T-helper 2 cell treated with Interferon-gamma antibody and Interleukin-4, amounts not matched to agents 5 μg/mL and 100 μg/mL, for 36 hours (primary cell): ENCODE data around the gene COL20A1.
"Not testable (repeated sequence)": the region's sequence is repeated elsewhere in the genome, so short reads cannot be mapped to it uniquely, and the experiment has no call there.

ENCODE experiments used
- DNase-seq: peaks from one replicate; pipeline ENCODE4 v3.0.0; 2021; ENCODE audit warnings: low spot score
- H3K27ac Mint-ChIP-seq: one replicate; pipeline ENCODE4 v1.8.0; 2021; ENCODE audit warnings: mild to moderate bottlenecking, mixed read lengths
- H3K27me3 Mint-ChIP-seq: one replicate; pipeline ENCODE4 v1.8.0; 2021; ENCODE audit warnings: low read depth, mixed read lengths
- H3K36me3 Mint-ChIP-seq: one replicate; pipeline ENCODE4 v1.8.0; 2021; ENCODE audit warnings: low read depth, mixed read lengths
- H3K4me1 Mint-ChIP-seq: one replicate; pipeline ENCODE4 v1.8.0; 2021; ENCODE audit warnings: low read depth, mixed read lengths
- H3K4me3 Mint-ChIP-seq: one replicate; pipeline ENCODE4 v1.8.0; 2022; ENCODE audit warnings: mild to moderate bottlenecking, moderate library complexity, mixed read lengths
- H3K9me3 Mint-ChIP-seq: one replicate; pipeline ENCODE4 v1.8.0; 2021; ENCODE audit warnings: mixed read lengths

COL20A1 gene

DNA sequence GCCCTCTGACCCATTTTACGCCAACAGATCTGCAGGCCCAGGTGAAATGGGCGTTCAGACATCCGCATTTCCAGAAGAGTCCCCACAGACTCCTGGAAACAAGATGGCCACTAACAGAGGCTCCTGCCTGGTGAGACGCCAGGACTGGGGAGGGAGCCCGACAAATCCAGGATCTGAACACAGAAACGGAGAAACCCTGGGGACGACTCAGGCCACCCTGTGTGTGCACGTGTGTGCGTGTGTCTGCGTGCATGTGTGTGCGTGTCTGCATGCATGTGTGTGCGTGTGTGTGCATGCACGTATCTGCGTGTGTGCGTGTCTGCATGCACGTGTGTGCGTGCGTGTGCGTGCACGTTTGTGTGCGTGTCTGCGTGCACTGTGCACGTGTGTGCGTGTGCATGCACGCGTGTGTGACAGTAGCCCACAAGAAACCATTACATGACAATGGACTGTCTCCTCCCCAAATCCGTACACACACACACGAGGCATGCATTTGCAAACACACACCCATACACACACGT is 43.3 kb downstream of the COL20A1 start:
- DNase-seq: no peak
- peaks cover 27% of the 10 kb centered on the region for H3K9me3 Mint-ChIP-seq
- H3K27me3 Mint-ChIP-seq: peaks cover 3% of the 10 kb centered on the region
- no peak overlapping the region for H3K4me3 Mint-ChIP-seq
- H3K27ac Mint-ChIP-seq: no peak overlapping the region
- no peaks in the 10 kb centered on the region for H3K36me3 Mint-ChIP-seq
- no peaks in the 10 kb centered on the region for H3K4me1 Mint-ChIP-seq

DNA sequence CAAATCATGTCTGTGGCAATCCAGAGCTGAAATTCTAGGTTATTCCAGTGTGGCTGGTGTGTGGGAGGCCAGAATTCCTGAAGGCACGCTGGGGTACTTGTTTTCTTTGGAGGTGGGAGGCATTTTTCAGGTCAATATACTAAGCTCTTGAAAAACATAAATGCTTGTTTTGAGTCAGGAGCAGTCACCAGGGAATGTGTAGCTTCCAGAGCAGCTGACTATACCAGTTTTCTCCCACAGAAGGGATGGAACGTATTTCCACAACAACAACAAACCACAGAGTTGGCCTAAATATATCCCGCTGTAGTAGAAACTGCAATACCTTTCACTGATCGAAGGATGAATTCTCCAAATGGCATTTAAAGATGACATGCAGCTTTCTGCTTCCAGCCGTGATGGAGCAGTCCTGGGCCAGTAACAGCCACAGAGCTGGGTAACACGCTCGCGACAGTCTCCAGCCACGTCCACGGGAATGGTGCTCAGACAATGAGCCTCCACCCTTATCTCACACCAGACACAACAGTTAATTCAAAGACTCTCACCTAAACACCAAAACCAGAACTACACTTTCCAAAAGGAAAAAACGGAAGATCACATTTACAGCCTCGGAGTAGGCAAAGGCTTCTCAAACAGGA is 44.9 kb downstream of the COL20A1 start:
- Mint-ChIP-seq H3K4me1 (no peaks in the 10 kb centered on the region), H3K9me3 (peaks cover 18% of the 10 kb centered on the region), H3K36me3 (no peaks in the 10 kb centered on the region), H3K27me3 (peaks cover 3% of the 10 kb centered on the region), H3K27ac (no peak overlapping the region), H3K4me3 (no peak overlapping the region)
- DNase-seq: no peak

- H3K27me3 Mint-ChIP-seq, H3K4me3 Mint-ChIP-seq, H3K36me3 Mint-ChIP-seq, H3K27ac Mint-ChIP-seq, H3K4me1 Mint-ChIP-seq, DNase-seq: not testable (repeated sequence)
- H3K9me3 Mint-ChIP-seq: peaks cover 18% of the 10 kb centered on the region
These were observed 46.4 kb downstream of the COL20A1 start for GRCh38 chr20:63339154-63340094.

DNA sequence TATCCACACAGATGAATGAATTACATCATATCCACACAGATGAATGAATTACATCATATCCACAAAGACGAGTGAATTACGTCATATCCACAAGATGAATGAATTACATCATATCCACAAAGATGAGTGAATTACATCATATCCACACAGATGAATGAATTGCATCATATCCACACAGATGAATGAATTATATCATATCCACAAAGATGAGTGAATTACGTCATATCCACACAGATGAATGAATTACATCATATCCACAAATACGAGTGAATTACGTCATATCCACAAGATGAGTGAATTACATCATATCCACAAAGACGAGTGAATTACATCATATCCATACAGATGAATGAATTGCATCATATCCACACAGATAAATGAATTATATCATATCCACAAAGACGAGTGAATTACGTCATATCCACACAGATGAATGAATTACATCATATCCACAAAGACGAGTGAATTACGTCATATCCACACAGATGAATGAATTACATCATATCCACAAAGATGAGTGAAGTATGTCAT is 47.2 kb downstream of the COL20A1 start:
- H3K27me3 Mint-ChIP-seq, H3K36me3 Mint-ChIP-seq, H3K27ac Mint-ChIP-seq: not testable (repeated sequence)

GRCh38 chr20:63342561-63343459 is 49.8 kb downstream of the COL20A1 start:
- Mint-ChIP-seq H3K27me3 (no peaks in the 10 kb centered on the region), H3K9me3 (peaks cover 18% of the 10 kb centered on the region), H3K27ac (no peak overlapping the region), H3K4me3 (no peak overlapping the region), H3K36me3 (no peaks in the 10 kb centered on the region), H3K4me1 (no peaks in the 10 kb centered on the region)
- no peak for DNase-seq

More for the DNA sequence above, 47.2 kb downstream of the COL20A1 start:
- H3K9me3 Mint-ChIP-seq: peaks cover 18% of the 10 kb centered on the region
- not testable (repeated sequence) for H3K4me1 Mint-ChIP-seq, DNase-seq, H3K4me3 Mint-ChIP-seq

DNA sequence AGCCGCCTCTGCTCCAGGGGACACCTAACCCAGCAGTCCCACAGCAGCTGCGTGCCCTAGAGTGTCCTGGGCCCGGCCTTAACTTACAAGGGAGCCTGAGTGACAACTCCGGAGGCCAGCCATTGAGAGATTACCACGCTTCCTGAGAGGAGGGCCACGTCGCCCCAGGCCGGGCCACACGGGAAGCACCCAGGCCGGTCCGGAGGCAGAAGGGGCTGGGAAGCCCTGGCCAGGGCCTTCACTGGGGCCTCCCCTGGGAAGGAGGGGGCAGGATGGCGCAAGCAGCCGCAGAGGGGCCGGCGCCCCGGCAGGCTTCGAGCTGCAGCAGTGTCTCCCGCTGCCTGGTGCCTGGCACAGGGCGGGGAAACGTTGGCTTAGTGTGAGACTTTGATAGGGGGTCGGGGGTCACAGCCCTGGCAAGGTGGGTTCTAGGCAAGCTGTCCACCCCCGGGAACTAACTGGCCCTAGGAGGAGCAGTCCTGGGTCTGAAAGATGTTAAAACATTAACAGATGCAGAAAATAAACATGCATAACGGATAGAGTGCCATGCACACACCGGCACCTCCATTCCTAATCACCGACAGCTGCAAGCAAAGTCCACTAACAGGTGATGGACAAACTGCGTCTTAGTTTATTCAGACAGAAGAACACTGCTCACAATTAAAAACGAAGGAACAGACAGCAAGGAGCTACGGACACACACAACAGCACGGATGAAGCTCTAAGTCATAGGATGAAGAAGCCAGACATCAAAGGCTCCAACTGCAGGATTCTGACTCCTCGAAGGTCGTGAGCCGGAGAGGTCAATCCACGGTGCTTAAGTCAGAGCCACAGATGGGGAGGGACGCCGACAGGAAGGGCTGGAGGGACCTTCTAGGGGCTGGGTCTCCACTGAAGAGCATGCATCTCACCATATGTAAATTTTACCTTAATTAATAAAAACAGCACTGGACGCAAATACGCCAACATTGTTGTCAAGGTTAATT is 50.8 kb downstream of the COL20A1 start:
- Mint-ChIP-seq H3K9me3 (peaks cover 14% of the 10 kb centered on the region), H3K4me3 (no peak overlapping the region), H3K36me3 (no peaks in the 10 kb centered on the region), H3K27ac (no peak overlapping the region), H3K4me1 (no peaks in the 10 kb centered on the region), H3K27me3 (no peaks in the 10 kb centered on the region)
- no peak for DNase-seq

- Mint-ChIP-seq H3K27me3 (no peaks in the 10 kb centered on the region), H3K9me3 (peaks cover 6% of the 10 kb centered on the region), H3K4me3 (no peak overlapping the region), H3K27ac (no peak overlapping the region), H3K36me3 (no peaks in the 10 kb centered on the region), H3K4me1 (no peaks in the 10 kb centered on the region)
- no peak for DNase-seq
These were observed 51.8 kb downstream of the COL20A1 start for GRCh38 chr20:63344616-63345327.

GRCh38 chr20:63345328-63346100 is 52.5 kb downstream of the COL20A1 start:
- Mint-ChIP-seq H3K36me3 (no peaks in the 10 kb centered on the region), H3K27me3 (no peaks in the 10 kb centered on the region), H3K4me3 (no peak overlapping the region), H3K9me3 (peaks cover 4% of the 10 kb centered on the region), H3K27ac (no peak overlapping the region), H3K4me1 (no peaks in the 10 kb centered on the region)
- no peak for DNase-seq

- no peaks in the 10 kb centered on the region for H3K36me3 Mint-ChIP-seq
- no peaks in the 10 kb centered on the region for H3K27me3 Mint-ChIP-seq
- H3K9me3 Mint-ChIP-seq: peaks cover 8% of the 10 kb centered on the region
- no peak overlapping the region for H3K4me3 Mint-ChIP-seq
- DNase-seq: no peak
- no peak overlapping the region for H3K27ac Mint-ChIP-seq
- no peaks in the 10 kb centered on the region for H3K4me1 Mint-ChIP-seq
These were observed 53.4 kb downstream of the COL20A1 start for GRCh38 chr20:63346131-63347080.

- no peak overlapping the region for H3K4me3 Mint-ChIP-seq
- H3K27ac Mint-ChIP-seq: no peak overlapping the region
These were observed 54.2 kb downstream of the COL20A1 start for GRCh38 chr20:63347081-63347741.

More at GRCh38 chr20:63347081-63347741, 54.2 kb downstream of the COL20A1 start:
- DNase-seq: no peak
- Mint-ChIP-seq H3K27me3 (no peaks in the 10 kb centered on the region), H3K4me1 (no peaks in the 10 kb centered on the region), H3K36me3 (no peaks in the 10 kb centered on the region), H3K9me3 (peaks cover 8% of the 10 kb centered on the region)
